ENCODE data around the gene ULBP2.
A peak's percentile ranks its signal among the peaks of the same experiment; 100 is the strongest.
"Not testable (repeated sequence)": the region's sequence is repeated elsewhere in the genome, so short reads cannot be mapped to it uniquely, and the experiment has no call there.

The ULBP2 gene, protein sequence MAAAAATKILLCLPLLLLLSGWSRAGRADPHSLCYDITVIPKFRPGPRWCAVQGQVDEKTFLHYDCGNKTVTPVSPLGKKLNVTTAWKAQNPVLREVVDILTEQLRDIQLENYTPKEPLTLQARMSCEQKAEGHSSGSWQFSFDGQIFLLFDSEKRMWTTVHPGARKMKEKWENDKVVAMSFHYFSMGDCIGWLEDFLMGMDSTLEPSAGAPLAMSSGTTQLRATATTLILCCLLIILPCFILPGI

GRCh38 chr6:149941583-149942460 is at the start of gene ULBP2:
Gene ULBP2 (plus strand): TSS chr6:149942014. CDS start chr6:149942073, 59 bp downstream.
- DNase-seq, result peak; percentile 91

GRCh38 chr6:149895048-149895590 is 46.7 kb upstream of the ULBP2 start:
- DNase-seq, result peak; percentile 8

DNA sequence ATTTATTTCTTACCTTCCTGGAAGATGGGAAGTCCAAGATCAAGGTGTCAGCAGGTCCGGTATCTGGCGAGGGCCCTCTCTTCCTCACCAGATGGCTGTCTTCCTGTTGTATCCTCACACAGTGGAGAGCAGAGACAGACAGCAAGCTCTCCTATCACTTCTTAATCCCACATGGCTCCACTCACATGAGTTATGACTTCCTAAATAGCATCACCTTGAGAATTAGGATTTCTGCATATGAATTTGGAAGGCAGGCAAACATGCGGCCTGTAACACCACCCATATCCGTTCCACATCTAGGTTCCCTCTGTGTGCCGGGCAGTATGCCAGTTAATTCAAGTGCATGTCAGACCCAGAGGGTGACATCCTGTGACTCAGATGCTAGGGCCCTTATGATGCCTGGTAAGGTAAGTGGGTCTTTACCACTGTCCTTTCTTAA is 46.0 kb upstream of the ULBP2 start:
- peak; percentile 45 for DNase-seq

DNA sequence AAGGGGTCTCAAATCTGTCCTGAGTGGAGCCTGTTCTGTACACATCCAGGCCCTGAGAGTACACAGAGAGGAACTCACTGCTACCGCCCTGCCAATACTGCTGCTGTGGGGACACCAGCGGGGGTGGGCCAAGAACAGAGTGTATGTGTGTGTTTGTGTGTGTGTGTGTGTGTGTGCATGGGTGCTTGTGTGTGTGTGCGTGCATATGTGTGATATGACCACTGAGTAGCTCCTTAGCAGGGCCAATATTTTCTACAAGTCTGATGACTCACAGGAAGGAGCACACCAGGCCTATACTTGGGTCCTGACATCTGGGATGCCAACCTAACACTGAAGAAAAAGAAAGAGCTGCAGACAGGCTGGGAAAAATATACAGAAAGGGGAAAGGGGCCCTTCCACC is 45.3 kb upstream of the ULBP2 start:
- no peak for DNase-seq

- DNase-seq, result no peak
Measured at GRCh38 chr6:149897015-149897697, 44.7 kb upstream of the ULBP2 start.

DNA sequence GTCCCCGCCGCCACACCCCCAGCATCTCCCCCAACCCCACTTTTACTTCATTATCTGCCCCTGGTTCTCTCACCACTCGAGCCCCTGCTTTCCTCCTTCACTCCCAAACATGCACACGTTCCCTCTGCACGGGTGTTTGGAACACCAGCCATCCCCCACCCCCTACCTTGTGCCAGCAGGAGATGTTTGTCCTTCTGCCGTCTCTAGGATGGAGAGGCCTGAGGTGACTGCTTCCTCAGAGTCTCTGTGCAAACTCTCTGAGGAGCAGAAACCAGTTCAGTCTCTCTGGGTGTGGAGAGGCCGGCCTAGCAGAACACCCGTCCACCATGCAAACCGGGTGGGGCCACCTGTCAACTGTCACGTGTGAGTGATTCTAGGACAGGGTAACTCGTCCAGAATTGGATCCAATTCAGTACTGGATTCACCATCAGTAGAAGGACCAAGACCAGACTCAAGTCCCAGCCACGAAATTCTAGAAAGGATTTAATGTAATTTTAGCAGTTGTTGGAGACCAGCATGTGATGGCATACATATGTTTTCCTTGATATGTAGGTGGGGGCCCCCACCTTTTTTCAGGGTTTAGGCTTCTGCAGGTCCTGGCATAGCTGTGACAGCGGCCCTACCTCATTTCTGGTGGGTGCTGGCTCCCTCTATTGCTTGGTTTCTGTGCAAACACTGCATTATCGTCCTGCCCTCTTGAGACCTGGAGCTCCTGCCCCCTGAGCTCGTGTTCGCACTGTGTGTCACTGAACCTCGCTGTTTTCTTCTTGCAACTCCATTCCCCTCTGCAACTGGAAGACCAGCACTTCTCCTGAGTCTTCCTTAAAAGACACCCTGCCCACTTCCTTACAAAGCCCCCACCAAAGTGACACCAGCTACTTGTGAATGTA is 43.7 kb upstream of the ULBP2 start, which contains the start of gene RAET1E:
TSS of gene RAET1E (minus strand) at position 259 of the 890 bp plus-strand sequence. CDS start 7,212 bp downstream, outside the sequence.
- DNase-seq, result no peak

DNA sequence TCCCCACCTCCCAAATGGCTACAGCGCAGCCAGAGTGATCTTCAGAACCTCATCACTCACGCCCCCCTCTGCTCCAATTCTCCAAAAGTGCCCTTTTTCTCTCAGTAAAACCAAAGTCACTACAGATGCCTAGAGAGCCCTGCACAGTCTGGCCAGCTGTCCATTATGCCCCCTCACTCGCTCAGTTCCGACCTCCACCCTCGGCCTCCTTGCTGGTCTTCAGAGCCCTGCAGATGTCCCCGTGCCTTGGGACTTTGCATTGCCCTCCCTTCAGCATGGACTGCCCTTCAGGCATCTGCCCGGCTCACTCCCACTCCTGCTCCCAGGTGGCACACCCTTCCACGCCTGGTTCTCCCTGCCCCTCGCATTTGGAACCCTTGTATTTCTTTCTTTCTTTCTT is 42.8 kb upstream of the ULBP2 start:
- no peak for DNase-seq

- no peak for DNase-seq
Measured at GRCh38 chr6:149899486-149899885, 42.3 kb upstream of the ULBP2 start.

- DNase-seq, result no peak
Measured at GRCh38 chr6:149899926-149900619, 41.7 kb upstream of the ULBP2 start.

DNA sequence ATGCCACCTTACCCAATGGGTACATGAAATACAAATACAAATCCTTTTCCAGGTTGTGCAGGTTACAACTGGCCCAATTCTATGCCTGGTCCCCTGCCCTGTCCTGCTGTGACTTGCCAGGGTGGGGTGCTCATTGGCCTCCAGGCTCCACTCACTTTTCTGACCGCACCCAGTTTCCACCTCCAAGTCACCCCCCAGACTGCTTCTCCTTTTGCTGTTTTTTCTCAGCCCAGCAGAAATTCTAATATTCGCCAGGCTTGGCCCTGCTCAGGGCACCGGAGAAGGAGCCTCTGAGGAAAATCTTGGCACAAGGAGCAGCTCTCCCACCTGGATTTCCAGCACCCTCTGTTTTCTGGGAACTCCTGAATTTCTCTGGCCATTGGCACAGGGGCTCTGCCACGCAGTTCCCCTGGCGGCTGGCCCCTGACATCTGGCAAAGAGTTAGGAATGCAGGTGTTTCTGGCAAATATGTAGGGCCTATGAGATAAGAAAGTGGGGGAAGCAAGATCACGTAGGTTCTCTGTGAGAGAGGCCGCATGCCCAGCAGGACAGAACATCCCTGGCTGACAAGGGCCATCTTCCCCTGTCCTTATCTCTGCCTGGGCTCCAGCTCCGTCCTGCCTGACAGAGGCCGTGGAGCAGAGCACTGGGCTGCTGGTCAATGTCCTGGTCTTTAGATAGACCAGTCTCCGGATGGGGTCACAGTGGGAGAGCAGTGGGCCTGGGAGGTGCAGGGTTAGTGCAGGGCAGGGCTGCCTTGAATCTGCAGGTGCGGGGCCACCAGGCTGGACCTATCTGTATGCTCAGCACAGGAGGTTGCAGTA is 41.0 kb upstream of the ULBP2 start:
- no peak for DNase-seq

GRCh38 chr6:149901444-149902140 is 40.2 kb upstream of the ULBP2 start:
- DNase-seq, result no peak

DNA sequence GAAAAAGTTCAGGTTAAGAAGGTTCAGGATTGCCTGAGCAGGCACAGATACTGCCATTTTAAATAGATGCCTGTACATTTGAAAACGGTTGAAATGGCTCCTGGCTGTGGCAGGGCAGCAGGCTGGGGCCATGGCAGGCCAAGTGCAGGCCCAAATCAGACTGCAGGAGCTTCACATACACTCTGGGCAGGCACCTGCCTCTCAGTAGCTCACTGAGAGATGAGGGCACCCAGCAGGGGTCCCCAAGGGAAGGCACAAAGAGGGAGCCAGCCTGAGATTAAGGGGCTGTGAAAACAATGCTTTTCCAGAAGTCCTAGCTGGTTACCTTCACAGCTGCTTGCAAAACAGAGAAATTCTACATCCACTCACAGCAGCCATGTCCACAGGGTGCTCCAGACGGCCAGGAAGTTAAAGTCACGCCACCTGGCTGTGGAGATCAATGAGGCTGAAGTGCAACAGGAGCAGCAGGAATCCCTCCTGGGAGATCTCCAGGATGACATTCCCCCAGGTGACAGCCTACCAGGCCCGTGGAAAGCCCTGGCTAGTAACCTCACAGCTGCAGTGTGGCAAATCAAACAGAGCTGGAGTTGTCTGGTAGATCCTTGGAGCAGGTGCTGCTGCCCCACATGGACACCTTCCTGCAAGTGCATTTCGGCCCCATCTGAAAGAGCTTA is 37.7 kb upstream of the ULBP2 start:
- no peak for DNase-seq

- no peak for DNase-seq
Measured at GRCh38 chr6:149904661-149905370, 37.0 kb upstream of the ULBP2 start.

GRCh38 chr6:149905371-149905910 is 36.4 kb upstream of the ULBP2 start:
- DNase-seq, result no peak

DNA sequence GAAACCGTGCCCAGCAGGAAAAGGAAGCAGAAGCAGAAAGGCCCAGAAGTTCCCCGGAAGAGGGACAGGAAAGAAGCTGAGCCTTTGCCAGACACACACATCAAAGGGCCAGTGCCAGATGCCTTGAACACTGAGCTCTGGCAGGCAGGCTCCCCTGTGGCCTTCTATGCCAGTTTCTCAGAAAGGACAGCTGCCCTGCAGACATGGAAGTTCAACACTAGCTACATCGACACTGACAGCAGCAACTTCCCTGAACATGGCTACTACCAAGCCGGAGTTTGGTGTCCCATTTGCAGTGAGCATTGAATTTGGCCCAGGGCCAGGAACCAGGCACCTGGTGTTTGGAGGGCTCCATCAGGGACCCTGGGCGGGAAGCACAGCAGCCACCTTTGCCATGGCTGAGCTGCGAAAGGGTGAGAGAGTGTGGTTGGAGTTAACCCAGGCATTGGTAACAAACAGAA is 35.9 kb upstream of the ULBP2 start:
- DNase-seq, result no peak

DNA sequence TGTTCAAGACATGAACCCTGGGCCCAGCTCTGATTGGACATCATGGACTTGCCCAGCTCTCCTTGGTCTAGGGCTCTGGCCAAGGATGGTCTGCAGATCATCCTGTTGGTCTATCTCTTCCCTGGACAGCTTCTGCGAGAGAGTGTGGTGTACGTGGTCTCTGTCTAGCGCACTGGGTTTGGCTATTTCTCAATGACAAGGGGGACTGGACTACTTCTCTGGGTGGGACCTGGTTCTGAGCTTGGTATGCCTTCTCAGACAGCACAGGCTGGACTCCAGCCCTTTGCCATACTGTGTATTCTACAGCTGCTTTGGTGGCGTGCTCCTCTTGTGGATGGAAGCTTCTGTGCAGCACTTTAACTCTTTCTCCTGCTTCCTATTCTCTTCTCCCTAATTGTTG is 35.4 kb upstream of the ULBP2 start:
- no peak for DNase-seq

DNA sequence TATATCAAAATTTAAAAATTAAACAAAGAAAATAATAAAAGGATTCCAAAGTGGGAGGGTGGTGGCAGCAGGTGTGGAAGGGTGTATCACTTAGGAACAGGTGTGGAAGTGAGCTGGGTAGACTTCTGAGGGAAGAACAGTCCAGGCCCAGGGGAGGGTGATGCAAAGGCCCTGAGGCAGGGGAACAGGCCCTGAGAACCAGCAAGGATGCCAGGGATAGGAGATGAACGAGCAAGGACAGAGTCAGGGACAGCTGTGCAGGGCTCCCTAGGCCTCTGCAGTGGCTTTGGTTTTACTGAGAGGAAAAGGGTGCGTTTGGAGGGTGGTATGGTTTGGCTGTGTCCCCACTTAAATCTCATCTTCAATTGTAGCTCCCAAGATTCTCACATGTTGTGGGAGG is 34.5 kb upstream of the ULBP2 start:
- no peak for DNase-seq

GRCh38 chr6:149908480-149908879 is 33.3 kb upstream of the ULBP2 start:
- DNase-seq, result not testable (repeated sequence)
